Liver (tissue), 9 donors: ENCODE measurements around the gene SPIN1. TPM values are rescaled to one million over a fixed set of nuclear protein-coding genes. Genes with fewer than 3 reads are reported as not detected.

Source experiments
- DNase-seq: peaks from one replicate; pipeline ENCODE4 v3.0.0-alpha.2; 2017; ENCODE audit warnings: low spot score
- H3K27ac ChIP-seq, 2 donors: one replicate each; pipeline ENCODE4 v1.7.0; 2013; ENCODE audit warnings: inconsistent platforms in 2 of 2, low read length in 2 of 2, control low read depth in 1 of 2, low read depth in 1 of 2, mild to moderate bottlenecking in 1 of 2
- H3K27me3 ChIP-seq, 4 donors: one replicate each; pipeline versions ENCODE4 v1.6.1 to v1.7.0; 2013; ENCODE audit warnings: low read length in 3 of 4, inconsistent platforms in 1 of 4, mild to moderate bottlenecking in 1 of 4, moderate library complexity in 1 of 4; ENCODE audit not compliant: control insufficient read depth in 4 of 4, insufficient read depth in 4 of 4
- H3K36me3 ChIP-seq, 4 donors: one replicate each; pipeline versions ENCODE4 v1.6.1 to v1.7.0; 2013; ENCODE audit warnings: low read length in 3 of 4, mild to moderate bottlenecking in 3 of 4, low read depth in 1 of 4, moderate library complexity in 1 of 4; ENCODE audit not compliant: control insufficient read depth in 4 of 4, insufficient read depth in 3 of 4
- H3K4me1 ChIP-seq, 4 donors: one replicate each; pipeline versions ENCODE4 v1.6.1 to v1.7.0; 2013; ENCODE audit warnings: low read length in 3 of 4, mild to moderate bottlenecking in 3 of 4, moderate library complexity in 1 of 4; ENCODE audit not compliant: control insufficient read depth in 4 of 4, insufficient read depth in 4 of 4
- H3K4me3 ChIP-seq, 3 donors: one replicate each; pipeline versions ENCODE4 v1.6.1 to v1.7.0; 2013; ENCODE audit warnings: low read length in 3 of 3, control low read depth in 1 of 3, low read depth in 1 of 3, mild to moderate bottlenecking in 1 of 3
- H3K9ac ChIP-seq, 2 donors: one replicate each; pipeline ENCODE4 v1.7.0; 2013; ENCODE audit warnings: low read length in 2 of 2, mild to moderate bottlenecking in 2 of 2, moderate library complexity in 2 of 2, control low read depth in 1 of 2, low read depth in 1 of 2
- H3K9me3 ChIP-seq, 4 donors: one replicate each; pipeline versions ENCODE4 v1.6.1 to v1.7.0; 2013; ENCODE audit warnings: low read length in 3 of 4; ENCODE audit not compliant: control insufficient read depth in 4 of 4
- EGR1 ChIP-seq, 2 donors: IDR thresholded peaks; 2 replicates each; pipeline ENCODE4 v1.6.1; 2016 to 2018; ENCODE audit warnings: antibody characterized with exemption in 2 of 2, low read depth in 2 of 2
- FOXA1 ChIP-seq: IDR thresholded peaks from 2 replicates; pipeline ENCODE4 v1.6.1; 2016; ENCODE audit warnings: antibody characterized with exemption
- FOXA2 ChIP-seq: IDR thresholded peaks from 2 replicates; pipeline ENCODE4 v1.6.1; 2016; ENCODE audit warnings: antibody characterized with exemption
- GABPA ChIP-seq, 2 donors: IDR thresholded peaks in 1 of 2; conservative IDR thresholded peaks in 1 of 2; 2 replicates each; pipeline ENCODE4 v1.6.1; 2016; ENCODE audit warnings: antibody characterized with exemption in 2 of 2, mild to moderate bottlenecking in 1 of 2, moderate library complexity in 1 of 2
- HNF4A ChIP-seq, 2 donors: conservative IDR thresholded peaks; 2 replicates each; pipeline ENCODE4 v1.6.1; 2016; ENCODE audit warnings: antibody characterized with exemption in 2 of 2, mild to moderate bottlenecking in 2 of 2
- HNF4G ChIP-seq: IDR thresholded peaks from 2 replicates; pipeline ENCODE4 v1.6.1; 2016; ENCODE audit warnings: antibody characterized with exemption
- JUND ChIP-seq, 2 donors: IDR thresholded peaks; 2 replicates each; pipeline ENCODE4 v1.6.1; 2016; ENCODE audit warnings: antibody characterized with exemption in 2 of 2
- REST ChIP-seq: IDR thresholded peaks from 2 replicates; pipeline ENCODE4 v1.6.1; 2016; ENCODE audit warnings: antibody characterized with exemption, mild to moderate bottlenecking
- SP1 ChIP-seq: IDR thresholded peaks from 2 replicates; pipeline ENCODE4 v1.6.1; 2018; ENCODE audit warnings: antibody characterized with exemption, mild to moderate bottlenecking
- TAF1 ChIP-seq: conservative IDR thresholded peaks from 2 replicates; pipeline ENCODE4 v1.6.1; 2016; ENCODE audit warnings: antibody characterized with exemption, mild to moderate bottlenecking
- YY1 ChIP-seq: IDR thresholded peaks from 2 replicates; pipeline ENCODE4 v1.6.1; 2016; ENCODE audit warnings: antibody characterized with exemption, mild to moderate bottlenecking
- WGBS: extraction: QIAGEN DNeasy Blood & Tissue Kit; methylation state at CpG from one replicate; pipeline ENCODE4 v1.1.7; 2013; 5-methylcytosine and 5-hydroxymethylcytosine counted together
- polyA plus RNA-seq, 2 donors: library from polyadenylated mRNA; stranded (reverse) in 1 of 2; unstranded in 1 of 2; fragments of 200-250 nt in 1 of 2; fragments of >200 nt in 1 of 2; fragmentation: Nextera tagmentation in 1 of 2; extraction: Ambion mirVana in 1 of 2; gene quantifications; one replicate each; pipeline versions ENCODE4 v1.2.1 to v1.2.3, GENCODE V29; 2013 to 2015
- total RNA-seq, 2 donors: library from RNA; depleted of rRNA; stranded (reverse); fragments of >200 nt; gene quantifications; one replicate each; pipeline ENCODE4 v1.2.3, GENCODE V29; 2014
- donor health status: healthy.
- donor health status: healthy.
- donor health status: healthy.
- donor health status: healthy.
- donor health status: healthy.

SPIN1 gene
- total and polyA plus RNA-seq, 4 donors = 9.0 to 30.3 (median 18.6) TPM

GRCh38 chr9:88446728-88447127 is 58.5 kb downstream of the SPIN1 start:
- no peaks in the 10 kb centered on the region for H3K4me1 ChIP-seq
- no peaks in the 10 kb centered on the region for H3K9me3 ChIP-seq
- H3K4me3 ChIP-seq = no peak overlapping the region
- H3K36me3 ChIP-seq = peaks cover 0 to 10% (median 4%) of the 10 kb centered on the region in 4 donors
- TF ChIP-seq REST = no peak
- TF ChIP-seq YY1 = no peak
- no peak for TF ChIP-seq FOXA2
- WGBS = 95% methylated on average over 2 of the region's 2 CpGs
- no peak overlapping the region for H3K27ac ChIP-seq
- no peak overlapping the region for H3K9ac ChIP-seq
- H3K27me3 ChIP-seq = no peaks in the 10 kb centered on the region
- DNase-seq = no peak

GRCh38 chr9:88447431-88447830 is 59.2 kb downstream of the SPIN1 start:
- no peaks in the 10 kb centered on the region for H3K9me3 ChIP-seq
- peaks cover 0 to 10% (median 4%) of the 10 kb centered on the region in 4 donors for H3K36me3 ChIP-seq
- H3K27ac ChIP-seq = no peak overlapping the region
- H3K27me3 ChIP-seq = no peaks in the 10 kb centered on the region
- H3K9ac ChIP-seq = no peak overlapping the region
- H3K4me1 ChIP-seq = no peaks in the 10 kb centered on the region
- H3K4me3 ChIP-seq = no peak overlapping the region
- no peak for DNase-seq
- no peak for TF ChIP-seq SP1
- no peak for TF ChIP-seq TAF1
- TF ChIP-seq JUND (IDR thresholded peaks at IDR 0.05) = no peak
- TF ChIP-seq YY1 = no peak
- TF ChIP-seq EGR1 (IDR thresholded peaks at IDR 0.05; ENCODE audit: low read depth in 2 of 2) = no peak
- WGBS = 94% methylated on average over 4 of the region's 4 CpGs

GRCh38 chr9:88451160-88451559 is 62.9 kb downstream of the SPIN1 start:
- Histone ChIP-seq H3K9me3 (no peaks in the 10 kb centered on the region), H3K36me3 (peaks cover 0 to 10% (median 4%) of the 10 kb centered on the region in 4 donors), H3K4me3 (no peak overlapping the region), H3K27ac (no peak overlapping the region), H3K9ac (no peak overlapping the region), H3K27me3 (no peaks in the 10 kb centered on the region), H3K4me1 (no peaks in the 10 kb centered on the region)
- WGBS = 93% methylated on average over 5 of the region's 5 CpGs
- no peak for TF ChIP-seq FOXA1
- no peak for TF ChIP-seq YY1
- TF ChIP-seq GABPA (IDR thresholded peaks at IDR 0.05 in 1 of 2, conservative IDR thresholded peaks at IDR 0.05 in 1 of 2) = no peak
- no peak for TF ChIP-seq HNF4A (conservative IDR thresholded peaks at IDR 0.05)
- TF ChIP-seq EGR1 (IDR thresholded peaks at IDR 0.05; ENCODE audit: low read depth in 2 of 2) = no peak
- TF ChIP-seq HNF4G = no peak
- TF ChIP-seq TAF1 = no peak
- no peak for DNase-seq
